Measurements from ENCODE around the gene NUDT4. TPM values are rescaled to one million over a fixed set of nuclear protein-coding genes. Genes with fewer than 3 reads are reported as not detected.
A peak's percentile ranks its signal among the peaks of the same experiment; 100 is the strongest.

The NUDT4 gene
- total and polyA plus RNA-seq, 2 donors (not counting 3 experiments of a cell fraction or from before 2014, with no cell fraction given), result 76.0 to 161 TPM

DNA sequence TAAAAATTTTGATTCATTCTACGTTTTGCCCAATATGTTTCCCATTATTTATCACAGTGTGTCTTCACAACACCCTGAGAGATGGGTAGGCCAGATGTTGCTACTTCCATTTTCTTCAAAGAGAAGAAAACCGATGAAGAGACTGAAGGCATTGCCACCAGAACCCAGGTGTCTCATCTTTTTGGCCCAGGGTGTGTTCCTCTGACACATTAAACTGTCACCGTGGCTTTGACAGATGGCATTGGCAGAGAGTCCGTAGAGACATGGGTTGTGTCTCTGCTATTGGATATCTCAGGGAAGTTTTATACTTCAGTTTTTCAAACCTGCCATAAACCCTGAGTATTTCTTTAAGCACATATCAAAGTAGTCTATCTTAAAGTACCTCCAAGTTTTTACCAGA lies 11.3 kb upstream of the NUDT4 start:
- no peak overlapping the region for H3K4me2 ChIP-seq (ENCODE audit: insufficient read depth, low read length)
- no peak overlapping the region for H3K27ac ChIP-seq (ENCODE audit: insufficient read depth, low read depth, low read length)
- dilution Hi-C loops (cut with MboI; ENCODE audit: extremely low pct_ligation_motif_present, low sequenced_read_pairs), result no loop called here
- no TSS peak for BruUV-seq (replicated peaks)
- no peak for TF ChIP-seq JUN (IDR thresholded peaks at IDR 0.05; ENCODE audit: borderline replicate concordance, insufficient read depth, insufficient read length, low read depth)
- TF ChIP-seq GATA2 (IDR thresholded peaks at IDR 0.05; ENCODE audit: insufficient read depth, insufficient read length, low read depth, low read length), result no peak
- TF ChIP-seq POLR2A (IDR thresholded peaks at IDR 0.05; ENCODE audit: low read depth, low read length), result no peak
- no peak for TF ChIP-seq POLR2AphosphoS5 (IDR thresholded peaks at IDR 0.05; ENCODE audit: insufficient read depth, low read depth, low read length)
- TF ChIP-seq FOS (IDR thresholded peaks at IDR 0.05; ENCODE audit: borderline replicate concordance, insufficient read depth, low read length), result no peak
- TF ChIP-seq, protein P1, sequence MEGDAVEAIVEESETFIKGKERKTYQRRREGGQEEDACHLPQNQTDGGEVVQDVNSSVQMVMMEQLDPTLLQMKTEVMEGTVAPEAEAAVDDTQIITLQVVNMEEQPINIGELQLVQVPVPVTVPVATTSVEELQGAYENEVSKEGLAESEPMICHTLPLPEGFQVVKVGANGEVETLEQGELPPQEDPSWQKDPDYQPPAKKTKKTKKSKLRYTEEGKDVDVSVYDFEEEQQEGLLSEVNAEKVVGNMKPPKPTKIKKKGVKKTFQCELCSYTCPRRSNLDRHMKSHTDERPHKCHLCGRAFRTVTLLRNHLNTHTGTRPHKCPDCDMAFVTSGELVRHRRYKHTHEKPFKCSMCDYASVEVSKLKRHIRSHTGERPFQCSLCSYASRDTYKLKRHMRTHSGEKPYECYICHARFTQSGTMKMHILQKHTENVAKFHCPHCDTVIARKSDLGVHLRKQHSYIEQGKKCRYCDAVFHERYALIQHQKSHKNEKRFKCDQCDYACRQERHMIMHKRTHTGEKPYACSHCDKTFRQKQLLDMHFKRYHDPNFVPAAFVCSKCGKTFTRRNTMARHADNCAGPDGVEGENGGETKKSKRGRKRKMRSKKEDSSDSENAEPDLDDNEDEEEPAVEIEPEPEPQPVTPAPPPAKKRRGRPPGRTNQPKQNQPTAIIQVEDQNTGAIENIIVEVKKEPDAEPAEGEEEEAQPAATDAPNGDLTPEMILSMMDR (IDR thresholded peaks at IDR 0.05; ENCODE audit: extremely low read depth in 1 of 2, insufficient read depth in 1 of 2, low read depth in 1 of 2, low read length in 2 of 2), result no peak
- TF ChIP-seq, protein P2, sequence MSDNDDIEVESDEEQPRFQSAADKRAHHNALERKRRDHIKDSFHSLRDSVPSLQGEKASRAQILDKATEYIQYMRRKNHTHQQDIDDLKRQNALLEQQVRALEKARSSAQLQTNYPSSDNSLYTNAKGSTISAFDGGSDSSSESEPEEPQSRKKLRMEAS (IDR thresholded peaks at IDR 0.05; ENCODE audit: insufficient read depth, insufficient read length), result no peak
- no peak for TF ChIP-seq EZH2 (IDR thresholded peaks at IDR 0.05; ENCODE audit: borderline replicate concordance, low read depth, low read length, severe bottlenecking)
- TF ChIP-seq MYC (IDR thresholded peaks at IDR 0.05; ENCODE audit: low read depth, low read length), result no peak
- no peaks in the 10 kb centered on the region for H3K27me3 ChIP-seq (ENCODE audit: control insufficient read depth in 2 of 2, insufficient read depth in 2 of 2, low read length in 2 of 2)
- ChIA-PET POLR2A (no interaction called here), CTCF (interaction anchor here (1.9 kb wide), 1 partner anchor 379 kb away, joined by 4 read pairs; no protein-coding TSS in a partner anchor)
- H3K4me1 ChIP-seq (ENCODE audit: control insufficient read depth, extremely low read depth, insufficient read depth, low read length), result peaks cover 10% of the 10 kb centered on the region
- H3K9me3 ChIP-seq (replicated peaks; ENCODE audit: control insufficient read depth, insufficient read depth, low read length), result no peaks in the 10 kb centered on the region
- H3K9ac ChIP-seq (replicated peaks; ENCODE audit: extremely low read depth, insufficient read depth, low read length), result no peak overlapping the region
- FAIRE-seq (peak; percentile 18), DNase-seq (ENCODE audit: low read depth, low spot score) (no peak)
- intact Hi-C loops (cut with micrococcal nuclease), result no loop called here
- no peaks in the 10 kb centered on the region for H3K9me1 ChIP-seq (replicated peaks; ENCODE audit: control insufficient read depth, extremely low read depth, insufficient read depth, low read length)
- no peaks in the 10 kb centered on the region for H3K79me2 ChIP-seq (ENCODE audit: control insufficient read depth, insufficient read depth, low read length)
- no peaks in the 10 kb centered on the region for H3K36me3 ChIP-seq (ENCODE audit: control insufficient read depth in 2 of 2, extremely low read depth in 1 of 2, insufficient read depth in 2 of 2, low read length in 2 of 2)
- no peaks in the 10 kb centered on the region for H4K20me1 ChIP-seq (replicated peaks; ENCODE audit: control insufficient read depth, extremely low read depth, insufficient read depth, low read length)
- no peak overlapping the region for H2AFZ ChIP-seq (ENCODE audit: low read depth, low read length)
- no peak overlapping the region for H3K4me3 ChIP-seq (replicated peaks in 1 of 3; ENCODE audit: insufficient read depth in 1 of 3, low read depth in 1 of 3, low read length in 3 of 3)
